GM23338 (cell line): ENCODE data around the gene GRIK2. TPM values are rescaled to one million over a fixed set of nuclear protein-coding genes. Genes with fewer than 3 reads are reported as not detected.

Experiments used
- ATAC-seq: fragments of 200-7000 bp; cut with Tn5 transposase; 3 replicates; pipeline ENCODE4 v1.9.1; 2020
- DNase-seq: peaks from one replicate; pipeline ENCODE4 v3.0.0-alpha.2; 2015; ENCODE audit warnings: low spot score
- H2AFZ ChIP-seq: fragments of 200-600 bp; sonication (generic); 2 replicates; pipeline ENCODE4 v1.8.0; 2016; ENCODE audit warnings: antibody characterized with exemption, mild to moderate bottlenecking, moderate library complexity
- H3F3A ChIP-seq: fragments of 200-600 bp; sonication (generic); replicated peaks from 2 replicates; pipeline ENCODE4 v1.8.0; 2017; ENCODE audit warnings: antibody characterized with exemption, mixed run types, low read depth
- H3K27ac ChIP-seq: fragments of 200-600 bp; sonication (generic); 2 replicates; pipeline ENCODE4 v1.6.1; 2016; ENCODE audit warnings: low read depth
- H3K27me3 ChIP-seq: fragments of 200-600 bp; sonication (generic); 2 replicates; pipeline ENCODE4 v1.8.0; 2016; ENCODE audit warnings: mild to moderate bottlenecking, mixed run types, moderate library complexity; ENCODE audit not compliant: insufficient read depth
- H3K36me3 ChIP-seq: fragments of 200-600 bp; sonication (generic); 2 replicates; pipeline ENCODE4 v1.8.0; 2016; ENCODE audit warnings: mild to moderate bottlenecking; ENCODE audit not compliant: insufficient read depth
- H3K4me1 ChIP-seq: fragments of 200-600 bp; sonication (generic); 2 replicates; pipeline ENCODE4 v1.8.0; 2016; ENCODE audit warnings: mild to moderate bottlenecking, moderate library complexity; ENCODE audit not compliant: insufficient read depth
- H3K4me2 ChIP-seq: fragments of 200-600 bp; sonication (generic); 2 replicates; pipeline ENCODE4 v1.7.1; 2017; ENCODE audit warnings: mixed run types
- H3K4me3 ChIP-seq: fragments of 200-600 bp; sonication (generic); 2 replicates; pipeline ENCODE4 v1.6.1; 2016; ENCODE audit warnings: mixed run types
- H3K79me2 ChIP-seq: fragments of 200-600 bp; sonication (generic); replicated peaks from 2 replicates; pipeline ENCODE4 v1.8.0; 2017; ENCODE audit warnings: mild to moderate bottlenecking; ENCODE audit not compliant: insufficient read depth
- H3K9me2 ChIP-seq: fragments of 200-600 bp; sonication (generic); 2 replicates; pipeline ENCODE4 v1.8.0; 2017; ENCODE audit not compliant: insufficient read depth
- H4K20me1 ChIP-seq: fragments of 200-600 bp; sonication (generic); replicated peaks from 2 replicates; pipeline ENCODE4 v1.8.0; 2017; ENCODE audit warnings: mild to moderate bottlenecking; ENCODE audit not compliant: insufficient read depth
- H3K27ac Mint-ChIP-seq: 2 replicates; pipeline ENCODE4 v1.8.0; 2020; ENCODE audit warnings: inconsistent platforms, mild to moderate bottlenecking, moderate library complexity, mixed read lengths
- H3K27me3 Mint-ChIP-seq: 3 replicates; pipeline ENCODE4 v1.8.0; 2022; ENCODE audit warnings: low read depth, mild to moderate bottlenecking, moderate library complexity, mixed read lengths, inconsistent platforms; ENCODE audit not compliant: insufficient read depth, poor library complexity
- H3K36me3 Mint-ChIP-seq: 3 replicates; pipeline ENCODE4 v1.8.0; 2021; ENCODE audit warnings: low read depth, mild to moderate bottlenecking, inconsistent platforms, moderate library complexity, mixed read lengths
- H3K4me1 Mint-ChIP-seq: 3 replicates; pipeline ENCODE4 v1.8.0; 2020; ENCODE audit warnings: mild to moderate bottlenecking, inconsistent platforms, mixed read lengths
- H3K4me3 Mint-ChIP-seq: 3 replicates; pipeline ENCODE4 v1.8.0; 2021; ENCODE audit warnings: moderate library complexity, mild to moderate bottlenecking, inconsistent platforms, mixed read lengths
- H3K9me3 Mint-ChIP-seq: 3 replicates; pipeline ENCODE4 v1.8.0; 2020; ENCODE audit warnings: moderate library complexity, mild to moderate bottlenecking, inconsistent platforms, mixed read lengths
- CREB1 ChIP-seq: fragments of 250-450 bp; sonication (Bioruptor Pico); IDR thresholded peaks from 2 replicates; pipeline ENCODE4 v1.5.0; 2020; ENCODE audit warnings: low read depth, mild to moderate bottlenecking, moderate library complexity
- CTCF ChIP-seq, 2 experiments: fragments of 200-600 bp in 1 of 2; sonication (generic) in 1 of 2; conservative IDR thresholded peaks; 2 replicates each; pipeline versions ENCODE4 v1.5.1 to v1.6.1; 2016 to 2017; ENCODE audit warnings: antibody characterized with exemption in 2 of 2, low read depth in 2 of 2, mild to moderate bottlenecking in 2 of 2, moderate library complexity in 1 of 2
- ETS1 ChIP-seq: IDR thresholded peaks from 2 replicates; pipeline ENCODE4 v1.6.1; 2016; ENCODE audit warnings: antibody characterized with exemption
- EZH2 ChIP-seq: fragments of 200-600 bp; sonication (generic); IDR thresholded peaks from one replicate; pipeline ENCODE4 v1.8.0; 2017; ENCODE audit warnings: antibody characterized with exemption, mild to moderate bottlenecking, low read depth; ENCODE audit not compliant: unreplicated experiment
- EZH2phosphoT487 ChIP-seq: fragments of 200-600 bp; sonication (generic); IDR thresholded peaks from one replicate; pipeline ENCODE4 v1.8.1; 2018; ENCODE audit warnings: antibody characterized with exemption; ENCODE audit not compliant: unreplicated experiment
- JUNB ChIP-seq: IDR thresholded peaks from one replicate; pipeline ENCODE4 v1.6.1; 2016; ENCODE audit warnings: antibody characterized with exemption; ENCODE audit not compliant: unreplicated experiment
- NANOG ChIP-seq: IDR thresholded peaks from 2 replicates; pipeline ENCODE4 v1.6.1; 2016; ENCODE audit warnings: antibody characterized with exemption, borderline replicate concordance
- POLR2AphosphoS5 ChIP-seq: IDR thresholded peaks from 2 replicates; pipeline ENCODE4 v1.6.1; 2016; ENCODE audit warnings: antibody characterized with exemption, low read depth
- REST ChIP-seq: IDR thresholded peaks from one replicate; pipeline ENCODE4 v1.6.1; 2018; ENCODE audit warnings: antibody characterized with exemption; ENCODE audit not compliant: unreplicated experiment
- STAT1 ChIP-seq: IDR thresholded peaks from one replicate; pipeline ENCODE4 v1.6.1; 2016; ENCODE audit warnings: antibody characterized with exemption; ENCODE audit not compliant: unreplicated experiment
- ZNF114 ChIP-seq: fragments of 250-450 bp; sonication (Bioruptor Pico); IDR thresholded peaks from 2 replicates; pipeline ENCODE4 v1.5.0; 2020; ENCODE audit warnings: mild to moderate bottlenecking, moderate library complexity
- ZNF331 ChIP-seq: fragments of 250-450 bp; sonication (Bioruptor Pico); IDR thresholded peaks from 2 replicates; pipeline ENCODE4 v1.5.0; 2020; ENCODE audit warnings: low read depth, mild to moderate bottlenecking, moderate library complexity
- polyA plus RNA-seq: library from polyadenylated mRNA; unstranded; fragments of >200 nt; fragmentation: Nextera tagmentation; extraction: Ambion mirVana; gene quantifications from 2 replicates; pipeline ENCODE4 v1.2.1, GENCODE V29; 2016
- total RNA-seq: library from RNA; depleted of rRNA; stranded (reverse); fragments of >200 nt; shearing (Covaris generic); gene quantifications from 2 replicates; pipeline ENCODE4 v1.2.3, GENCODE V29; 2014
- TF ChIP-seq, protein P1 (sequence below): fragments of 250-450 bp; sonication (Bioruptor Pico); IDR thresholded peaks from 2 replicates; pipeline ENCODE4 v1.5.0; 2020; ENCODE audit warnings: mild to moderate bottlenecking, moderate library complexity

The GRIK2 gene
- total and polyA plus RNA-seq, 2 experiments from 2014 or later = 0.73 to 3.0 TPM

GRCh38 chr6:101578306-101578705 is 184.8 kb downstream of the GRIK2 start:
- H3K27ac Mint-ChIP-seq = no peak overlapping the region
- Histone ChIP-seq H3K36me3 (no peaks in the 10 kb centered on the region), H4K20me1 (no peaks in the 10 kb centered on the region), H2AFZ (no peak overlapping the region), H3K27ac (no peak overlapping the region), H3K79me2 (no peaks in the 10 kb centered on the region), H3K4me2 (no peak overlapping the region), H3K4me3 (no peak overlapping the region), H3K9me2 (peaks cover 2% of the 10 kb centered on the region; the same call in 1 of the 2 replicates), H3K27me3 (no peaks in the 10 kb centered on the region), H3F3A (no peaks in the 10 kb centered on the region), H3K4me1 (no peaks in the 10 kb centered on the region)
- H3K4me3 Mint-ChIP-seq = no peak overlapping the region
- TF ChIP-seq ZNF331 = no peak
- no peak for TF ChIP-seq EZH2
- no peak for TF ChIP-seq JUNB
- TF ChIP-seq POLR2AphosphoS5 = no peak
- TF ChIP-seq NANOG = no peak
- TF ChIP-seq CREB1 (CRISPR knock-in tag) = no peak
- TF ChIP-seq CTCF (conservative IDR thresholded peaks at IDR 0.05; ENCODE audit: low read depth in 2 of 2) = no peak
- no peak for TF ChIP-seq ZNF114 (CRISPR knock-in tag)
- no peak for TF ChIP-seq STAT1
- TF ChIP-seq ETS1 = no peak
- TF ChIP-seq EZH2phosphoT487 = no peak
- no peak for TF ChIP-seq REST
- TF ChIP-seq, protein P1, sequence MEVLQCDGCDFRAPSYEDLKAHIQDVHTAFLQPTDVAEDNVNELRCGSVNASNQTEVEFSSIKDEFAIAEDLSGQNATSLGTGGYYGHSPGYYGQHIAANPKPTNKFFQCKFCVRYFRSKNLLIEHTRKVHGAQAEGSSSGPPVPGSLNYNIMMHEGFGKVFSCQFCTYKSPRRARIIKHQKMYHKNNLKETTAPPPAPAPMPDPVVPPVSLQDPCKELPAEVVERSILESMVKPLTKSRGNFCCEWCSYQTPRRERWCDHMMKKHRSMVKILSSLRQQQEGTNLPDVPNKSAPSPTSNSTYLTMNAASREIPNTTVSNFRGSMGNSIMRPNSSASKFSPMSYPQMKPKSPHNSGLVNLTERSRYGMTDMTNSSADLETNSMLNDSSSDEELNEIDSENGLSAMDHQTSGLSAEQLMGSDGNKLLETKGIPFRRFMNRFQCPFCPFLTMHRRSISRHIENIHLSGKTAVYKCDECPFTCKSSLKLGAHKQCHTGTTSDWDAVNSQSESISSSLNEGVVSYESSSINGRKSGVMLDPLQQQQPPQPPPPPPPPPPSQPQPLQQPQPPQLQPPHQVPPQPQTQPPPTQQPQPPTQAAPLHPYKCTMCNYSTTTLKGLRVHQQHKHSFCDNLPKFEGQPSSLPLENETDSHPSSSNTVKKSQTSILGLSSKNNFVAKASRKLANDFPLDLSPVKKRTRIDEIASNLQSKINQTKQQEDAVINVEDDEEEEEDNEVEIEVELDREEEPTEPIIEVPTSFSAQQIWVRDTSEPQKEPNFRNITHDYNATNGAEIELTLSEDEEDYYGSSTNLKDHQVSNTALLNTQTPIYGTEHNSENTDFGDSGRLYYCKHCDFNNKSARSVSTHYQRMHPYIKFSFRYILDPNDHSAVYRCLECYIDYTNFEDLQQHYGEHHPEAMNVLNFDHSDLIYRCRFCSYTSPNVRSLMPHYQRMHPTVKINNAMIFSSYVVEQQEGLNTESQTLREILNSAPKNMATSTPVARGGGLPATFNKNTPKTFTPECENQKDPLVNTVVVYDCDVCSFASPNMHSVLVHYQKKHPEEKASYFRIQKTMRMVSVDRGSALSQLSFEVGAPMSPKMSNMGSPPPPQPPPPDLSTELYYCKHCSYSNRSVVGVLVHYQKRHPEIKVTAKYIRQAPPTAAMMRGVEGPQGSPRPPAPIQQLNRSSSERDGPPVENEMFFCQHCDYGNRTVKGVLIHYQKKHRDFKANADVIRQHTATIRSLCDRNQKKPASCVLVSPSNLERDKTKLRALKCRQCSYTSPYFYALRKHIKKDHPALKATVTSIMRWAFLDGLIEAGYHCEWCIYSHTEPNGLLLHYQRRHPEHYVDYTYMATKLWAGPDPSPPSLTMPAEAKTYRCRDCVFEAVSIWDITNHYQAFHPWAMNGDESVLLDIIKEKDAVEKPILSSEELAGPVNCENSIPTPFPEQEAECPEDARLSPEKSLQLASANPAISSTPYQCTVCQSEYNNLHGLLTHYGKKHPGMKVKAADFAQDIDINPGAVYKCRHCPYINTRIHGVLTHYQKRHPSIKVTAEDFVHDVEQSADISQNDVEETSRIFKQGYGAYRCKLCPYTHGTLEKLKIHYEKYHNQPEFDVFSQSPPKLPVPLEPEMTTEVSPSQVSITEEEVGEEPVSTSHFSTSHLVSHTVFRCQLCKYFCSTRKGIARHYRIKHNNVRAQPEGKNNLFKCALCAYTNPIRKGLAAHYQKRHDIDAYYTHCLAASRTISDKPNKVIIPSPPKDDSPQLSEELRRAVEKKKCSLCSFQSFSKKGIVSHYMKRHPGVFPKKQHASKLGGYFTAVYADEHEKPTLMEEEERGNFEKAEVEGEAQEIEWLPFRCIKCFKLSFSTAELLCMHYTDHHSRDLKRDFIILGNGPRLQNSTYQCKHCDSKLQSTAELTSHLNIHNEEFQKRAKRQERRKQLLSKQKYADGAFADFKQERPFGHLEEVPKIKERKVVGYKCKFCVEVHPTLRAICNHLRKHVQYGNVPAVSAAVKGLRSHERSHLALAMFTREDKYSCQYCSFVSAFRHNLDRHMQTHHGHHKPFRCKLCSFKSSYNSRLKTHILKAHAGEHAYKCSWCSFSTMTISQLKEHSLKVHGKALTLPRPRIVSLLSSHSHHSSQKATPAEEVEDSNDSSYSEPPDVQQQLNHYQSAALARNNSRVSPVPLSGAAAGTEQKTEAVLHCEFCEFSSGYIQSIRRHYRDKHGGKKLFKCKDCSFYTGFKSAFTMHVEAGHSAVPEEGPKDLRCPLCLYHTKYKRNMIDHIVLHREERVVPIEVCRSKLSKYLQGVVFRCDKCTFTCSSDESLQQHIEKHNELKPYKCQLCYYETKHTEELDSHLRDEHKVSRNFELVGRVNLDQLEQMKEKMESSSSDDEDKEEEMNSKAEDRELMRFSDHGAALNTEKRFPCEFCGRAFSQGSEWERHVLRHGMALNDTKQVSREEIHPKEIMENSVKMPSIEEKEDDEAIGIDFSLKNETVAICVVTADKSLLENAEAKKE (CRISPR knock-in tag) = no peak
- no peaks in the 10 kb centered on the region for H3K36me3 Mint-ChIP-seq
- DNase-seq (no peak), ATAC-seq (no peak)
- H3K4me1 Mint-ChIP-seq = peaks cover 12% of the 10 kb centered on the region; the same call in 2 of the 3 replicates
- no peaks in the 10 kb centered on the region for H3K9me3 Mint-ChIP-seq
- H3K27me3 Mint-ChIP-seq = peaks cover 2% of the 10 kb centered on the region
